ENCODE measurements around the gene GNAT1. TPM values are rescaled to one million over a fixed set of nuclear protein-coding genes. Genes with fewer than 3 reads are reported as not detected.

GNAT1 gene
- total RNA-seq, 2 donors from 2014 or later, result not detected

DNA sequence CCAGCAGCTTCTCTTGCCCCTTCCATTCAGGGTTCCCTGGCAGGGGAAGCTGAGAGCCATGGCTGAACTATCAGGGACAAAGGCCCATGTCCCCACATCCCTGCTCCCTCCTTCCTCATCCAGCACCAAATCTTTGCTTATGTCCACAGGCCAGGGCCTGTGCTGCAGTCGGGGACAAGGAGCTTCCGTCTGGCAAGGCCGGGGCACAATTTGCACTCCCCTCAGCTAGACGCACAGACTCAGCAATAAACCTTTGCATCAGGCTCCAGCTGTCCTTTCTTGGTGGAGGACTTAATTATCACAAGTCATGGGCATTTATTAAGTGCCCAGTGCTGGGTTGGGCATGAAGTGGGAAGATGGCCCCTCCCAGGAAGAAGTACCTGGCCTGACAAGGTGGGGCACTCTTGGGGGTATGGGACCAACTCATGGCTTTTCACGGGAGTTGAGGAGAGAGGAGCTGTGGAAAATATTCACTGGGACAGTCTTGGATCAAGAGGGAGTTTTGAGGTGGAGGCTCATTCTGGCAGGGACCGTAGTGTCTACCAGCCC is 4.9 kb downstream of the GNAT1 start:
- Histone ChIP-seq H3K36me3 (no peaks in the 10 kb centered on the region), H3K4me3 (no peak overlapping the region), H3K4me1 (replicated peaks) (no peaks in the 10 kb centered on the region), H3K27me3 (replicated peaks; ENCODE audit: insufficient read depth) (peaks cover 9% of the 10 kb centered on the region), H3K9me3 (no peaks in the 10 kb centered on the region), H3K27ac (no peak overlapping the region)
- WGBS, result 72% methylated on average over 6 of the region's 6 CpGs
- no peak for DNase-seq (ENCODE audit: low spot score)
- intact Hi-C loops (cut with DNase I), result no loop called here
- TF ChIP-seq POLR2A (IDR thresholded peaks at IDR 0.05), result no peak
- TF ChIP-seq, protein P1, sequence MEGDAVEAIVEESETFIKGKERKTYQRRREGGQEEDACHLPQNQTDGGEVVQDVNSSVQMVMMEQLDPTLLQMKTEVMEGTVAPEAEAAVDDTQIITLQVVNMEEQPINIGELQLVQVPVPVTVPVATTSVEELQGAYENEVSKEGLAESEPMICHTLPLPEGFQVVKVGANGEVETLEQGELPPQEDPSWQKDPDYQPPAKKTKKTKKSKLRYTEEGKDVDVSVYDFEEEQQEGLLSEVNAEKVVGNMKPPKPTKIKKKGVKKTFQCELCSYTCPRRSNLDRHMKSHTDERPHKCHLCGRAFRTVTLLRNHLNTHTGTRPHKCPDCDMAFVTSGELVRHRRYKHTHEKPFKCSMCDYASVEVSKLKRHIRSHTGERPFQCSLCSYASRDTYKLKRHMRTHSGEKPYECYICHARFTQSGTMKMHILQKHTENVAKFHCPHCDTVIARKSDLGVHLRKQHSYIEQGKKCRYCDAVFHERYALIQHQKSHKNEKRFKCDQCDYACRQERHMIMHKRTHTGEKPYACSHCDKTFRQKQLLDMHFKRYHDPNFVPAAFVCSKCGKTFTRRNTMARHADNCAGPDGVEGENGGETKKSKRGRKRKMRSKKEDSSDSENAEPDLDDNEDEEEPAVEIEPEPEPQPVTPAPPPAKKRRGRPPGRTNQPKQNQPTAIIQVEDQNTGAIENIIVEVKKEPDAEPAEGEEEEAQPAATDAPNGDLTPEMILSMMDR (IDR thresholded peaks at IDR 0.05), result no peak
- TF ChIP-seq POLR2AphosphoS5 (IDR thresholded peaks at IDR 0.05), result no peak

GRCh38 chr3:50201573-50202315 is 10.3 kb downstream of the GNAT1 start:
- WGBS, result 83% methylated on average over 10 of the region's 10 CpGs

DNA sequence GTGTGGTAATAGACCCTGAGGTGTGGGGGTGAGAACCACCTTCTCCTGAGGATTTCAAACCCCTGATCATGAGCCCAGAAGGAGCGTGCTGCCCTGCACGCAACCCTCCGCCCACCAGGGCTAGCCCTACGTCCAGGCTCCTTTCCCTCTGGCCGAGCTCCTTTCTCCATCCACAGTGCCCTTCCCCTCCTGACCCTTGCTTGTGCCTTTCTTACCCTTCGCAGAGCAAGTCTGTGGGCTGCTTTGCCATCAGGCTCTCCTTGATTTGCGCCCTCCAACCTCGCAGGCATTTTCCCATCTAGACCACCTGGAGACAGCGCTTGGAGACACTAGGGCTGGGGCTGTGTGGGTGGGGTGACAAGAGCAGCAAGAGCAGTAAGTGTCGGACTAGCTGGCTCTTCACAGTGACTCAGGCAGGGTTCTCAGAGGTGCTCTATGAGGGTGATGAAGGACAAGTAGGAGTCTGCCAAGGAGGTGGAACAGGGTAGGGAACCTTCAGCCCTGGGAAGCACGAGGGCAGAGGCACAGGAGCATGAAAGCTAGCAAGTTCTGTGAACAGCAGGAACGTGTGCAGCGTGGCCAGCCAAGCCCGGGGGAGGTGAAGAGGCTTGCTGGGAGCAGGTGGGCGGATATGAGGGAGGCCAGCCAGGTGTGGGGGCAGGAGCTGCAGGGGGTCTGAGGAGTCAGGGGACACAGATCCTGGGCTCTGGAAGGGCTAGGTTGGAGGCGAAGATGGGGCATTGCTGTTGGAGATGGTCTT is 11.1 kb downstream of the GNAT1 start:
- no peak for DNase-seq (ENCODE audit: low spot score)
- Histone ChIP-seq H3K27ac (no peak overlapping the region), H3K27me3 (replicated peaks; ENCODE audit: insufficient read depth) (no peaks in the 10 kb centered on the region), H3K4me1 (replicated peaks) (no peaks in the 10 kb centered on the region), H3K4me3 (no peak overlapping the region), H3K36me3 (no peaks in the 10 kb centered on the region), H3K9me3 (no peaks in the 10 kb centered on the region)
- WGBS, result 86% methylated on average over 16 of the region's 16 CpGs
- TF ChIP-seq POLR2A (IDR thresholded peaks at IDR 0.05), result no peak
- TF ChIP-seq POLR2AphosphoS5 (IDR thresholded peaks at IDR 0.05), result no peak
- TF ChIP-seq, protein P1 (IDR thresholded peaks at IDR 0.05), result no peak
- intact Hi-C loops (cut with DNase I), result no loop called here

More at GRCh38 chr3:50201573-50202315, 10.3 kb downstream of the GNAT1 start:
- intact Hi-C loops (cut with DNase I), result no loop called here
- Histone ChIP-seq H3K27ac (no peak overlapping the region), H3K27me3 (replicated peaks; ENCODE audit: insufficient read depth) (no peaks in the 10 kb centered on the region), H3K36me3 (no peaks in the 10 kb centered on the region), H3K4me1 (replicated peaks) (no peaks in the 10 kb centered on the region), H3K4me3 (no peak overlapping the region), H3K9me3 (no peaks in the 10 kb centered on the region)
- DNase-seq (ENCODE audit: low spot score), result no peak
- TF ChIP-seq, protein P1 (IDR thresholded peaks at IDR 0.05), result no peak
- TF ChIP-seq POLR2A (IDR thresholded peaks at IDR 0.05), result no peak
- no peak for TF ChIP-seq POLR2AphosphoS5 (IDR thresholded peaks at IDR 0.05)

DNA sequence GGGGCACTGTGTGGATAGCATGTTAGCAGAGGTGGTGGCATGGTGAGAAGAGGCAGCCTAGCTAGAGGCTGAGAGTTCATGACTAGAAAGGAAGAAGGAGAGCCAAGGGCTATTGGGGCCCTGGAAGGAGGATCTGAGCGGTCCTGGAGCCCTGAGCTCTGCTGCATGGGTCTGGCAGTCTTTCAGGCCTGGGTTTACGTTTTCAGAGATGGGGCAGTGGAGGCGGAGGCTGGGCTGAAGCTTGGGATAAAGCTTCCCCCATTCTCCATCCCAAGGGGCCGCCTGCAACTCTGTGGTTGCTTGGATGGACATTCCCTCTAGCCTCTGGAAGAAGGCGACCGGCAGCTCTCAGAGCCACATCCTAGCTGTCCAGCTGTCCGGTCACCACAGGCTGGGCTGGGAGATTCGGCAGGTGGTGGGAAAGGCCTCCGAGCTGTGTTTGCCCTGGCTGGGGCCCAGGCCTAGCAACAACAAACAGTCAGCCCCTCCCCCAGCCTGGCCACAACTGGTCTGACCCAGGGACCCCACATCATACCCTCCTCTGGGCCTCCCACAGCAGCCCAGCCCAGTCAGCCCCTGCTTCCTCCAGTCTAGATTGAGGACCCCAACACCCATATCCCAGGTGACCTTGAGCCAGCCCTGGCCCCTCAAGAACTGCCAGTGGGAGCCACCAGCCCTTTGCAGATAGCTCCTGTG is 11.9 kb downstream of the GNAT1 start:
- Histone ChIP-seq H3K36me3 (no peaks in the 10 kb centered on the region), H3K27me3 (replicated peaks; ENCODE audit: insufficient read depth) (no peaks in the 10 kb centered on the region), H3K4me3 (no peak overlapping the region), H3K4me1 (replicated peaks) (no peaks in the 10 kb centered on the region), H3K9me3 (no peaks in the 10 kb centered on the region), H3K27ac (no peak overlapping the region)
- 65% methylated on average over 7 of the region's 9 CpGs for WGBS
- no peak for TF ChIP-seq POLR2A (IDR thresholded peaks at IDR 0.05)
- TF ChIP-seq, protein P1 (IDR thresholded peaks at IDR 0.05), result no peak
- TF ChIP-seq POLR2AphosphoS5 (IDR thresholded peaks at IDR 0.05), result no peak
- no peak for DNase-seq (ENCODE audit: low spot score)
- intact Hi-C loops (cut with DNase I), result no loop called here
